ENCODE measurements around the gene ATAD3B. TPM values are rescaled to one million over a fixed set of nuclear protein-coding genes. Genes with fewer than 3 reads are reported as not detected.
A peak's percentile ranks its signal among the peaks of the same experiment; 100 is the strongest.

ATAD3B gene
- total RNA-seq, 1 experiment from 2014 or later: 63.6 TPM

GRCh38 chr1:1461721-1462317, 9.7 kb upstream of the ATAD3B start:
- no peaks in the 10 kb centered on the region for H3K4me1 Mint-ChIP-seq
- H3K27ac Mint-ChIP-seq: no peak overlapping the region
- no peaks in the 10 kb centered on the region for H3K36me3 Mint-ChIP-seq
- no peaks in the 10 kb centered on the region for H3K9me3 Mint-ChIP-seq
- CTCF ChIA-PET: interaction anchor here (1.2 kb wide), 1 partner anchor 21 kb away, joined by 3 read pairs; no protein-coding TSS in a partner anchor
- DNase-seq (ENCODE audit: low spot score) (no peak), ATAC-seq (peak; percentile 53)
- H3K4me3 Mint-ChIP-seq: no peak overlapping the region
- TF ChIP-seq RELA (CRISPR knock-in tag; IDR thresholded peaks at IDR 0.05; ENCODE audit: borderline replicate concordance) (no peak), RORB (CRISPR knock-in tag; IDR thresholded peaks at IDR 0.05) (no peak), EMX1 (CRISPR knock-in tag; IDR thresholded peaks at IDR 0.05) (no peak), ZNF263 (CRISPR knock-in tag; IDR thresholded peaks at IDR 0.05; ENCODE audit: low read depth) (no peak), E2F5 (CRISPR knock-in tag; IDR thresholded peaks at IDR 0.05) (no peak), FOXP4 (CRISPR knock-in tag; IDR thresholded peaks at IDR 0.05) (no peak), NR1H2 (CRISPR knock-in tag; IDR thresholded peaks at IDR 0.05) (no peak), ZNF281 (CRISPR knock-in tag; IDR thresholded peaks at IDR 0.05) (no peak), NFYB (CRISPR knock-in tag; conservative IDR thresholded peaks at IDR 0.05; ENCODE audit: low read depth) (no peak), SOX15 (CRISPR knock-in tag; IDR thresholded peaks at IDR 0.05) (no peak), SMAD3 (CRISPR knock-in tag; IDR thresholded peaks at IDR 0.05; ENCODE audit: borderline replicate concordance) (no peak), JAZF1 (CRISPR knock-in tag; IDR thresholded peaks at IDR 0.05) (no peak), ZNF423 (CRISPR knock-in tag; IDR thresholded peaks at IDR 0.05) (no peak), CREM (CRISPR knock-in tag; IDR thresholded peaks at IDR 0.05) (no peak), MXD4 (CRISPR knock-in tag; IDR thresholded peaks at IDR 0.05; ENCODE audit: borderline replicate concordance) (no peak), MYBL2 (CRISPR knock-in tag; IDR thresholded peaks at IDR 0.05) (no peak)
- TF ChIP-seq, protein P1, sequence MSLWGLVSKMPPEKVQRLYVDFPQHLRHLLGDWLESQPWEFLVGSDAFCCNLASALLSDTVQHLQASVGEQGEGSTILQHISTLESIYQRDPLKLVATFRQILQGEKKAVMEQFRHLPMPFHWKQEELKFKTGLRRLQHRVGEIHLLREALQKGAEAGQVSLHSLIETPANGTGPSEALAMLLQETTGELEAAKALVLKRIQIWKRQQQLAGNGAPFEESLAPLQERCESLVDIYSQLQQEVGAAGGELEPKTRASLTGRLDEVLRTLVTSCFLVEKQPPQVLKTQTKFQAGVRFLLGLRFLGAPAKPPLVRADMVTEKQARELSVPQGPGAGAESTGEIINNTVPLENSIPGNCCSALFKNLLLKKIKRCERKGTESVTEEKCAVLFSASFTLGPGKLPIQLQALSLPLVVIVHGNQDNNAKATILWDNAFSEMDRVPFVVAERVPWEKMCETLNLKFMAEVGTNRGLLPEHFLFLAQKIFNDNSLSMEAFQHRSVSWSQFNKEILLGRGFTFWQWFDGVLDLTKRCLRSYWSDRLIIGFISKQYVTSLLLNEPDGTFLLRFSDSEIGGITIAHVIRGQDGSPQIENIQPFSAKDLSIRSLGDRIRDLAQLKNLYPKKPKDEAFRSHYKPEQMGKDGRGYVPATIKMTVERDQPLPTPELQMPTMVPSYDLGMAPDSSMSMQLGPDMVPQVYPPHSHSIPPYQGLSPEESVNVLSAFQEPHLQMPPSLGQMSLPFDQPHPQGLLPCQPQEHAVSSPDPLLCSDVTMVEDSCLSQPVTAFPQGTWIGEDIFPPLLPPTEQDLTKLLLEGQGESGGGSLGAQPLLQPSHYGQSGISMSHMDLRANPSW (CRISPR knock-in tag; conservative IDR thresholded peaks at IDR 0.05; ENCODE audit: low read depth): no peak
- TF ChIP-seq, protein P2, sequence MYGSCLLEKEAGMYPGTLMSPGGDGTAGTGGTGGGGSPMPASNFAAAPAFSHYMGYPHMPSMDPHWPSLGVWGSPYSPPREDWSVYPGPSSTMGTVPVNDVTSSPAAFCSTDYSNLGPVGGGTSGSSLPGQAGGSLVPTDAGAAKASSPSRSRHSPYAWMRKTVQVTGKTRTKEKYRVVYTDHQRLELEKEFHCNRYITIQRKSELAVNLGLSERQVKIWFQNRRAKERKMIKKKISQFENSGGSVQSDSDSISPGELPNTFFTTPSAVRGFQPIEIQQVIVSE (CRISPR knock-in tag; IDR thresholded peaks at IDR 0.05; ENCODE audit: borderline replicate concordance): no peak
- TF ChIP-seq, protein P3, sequence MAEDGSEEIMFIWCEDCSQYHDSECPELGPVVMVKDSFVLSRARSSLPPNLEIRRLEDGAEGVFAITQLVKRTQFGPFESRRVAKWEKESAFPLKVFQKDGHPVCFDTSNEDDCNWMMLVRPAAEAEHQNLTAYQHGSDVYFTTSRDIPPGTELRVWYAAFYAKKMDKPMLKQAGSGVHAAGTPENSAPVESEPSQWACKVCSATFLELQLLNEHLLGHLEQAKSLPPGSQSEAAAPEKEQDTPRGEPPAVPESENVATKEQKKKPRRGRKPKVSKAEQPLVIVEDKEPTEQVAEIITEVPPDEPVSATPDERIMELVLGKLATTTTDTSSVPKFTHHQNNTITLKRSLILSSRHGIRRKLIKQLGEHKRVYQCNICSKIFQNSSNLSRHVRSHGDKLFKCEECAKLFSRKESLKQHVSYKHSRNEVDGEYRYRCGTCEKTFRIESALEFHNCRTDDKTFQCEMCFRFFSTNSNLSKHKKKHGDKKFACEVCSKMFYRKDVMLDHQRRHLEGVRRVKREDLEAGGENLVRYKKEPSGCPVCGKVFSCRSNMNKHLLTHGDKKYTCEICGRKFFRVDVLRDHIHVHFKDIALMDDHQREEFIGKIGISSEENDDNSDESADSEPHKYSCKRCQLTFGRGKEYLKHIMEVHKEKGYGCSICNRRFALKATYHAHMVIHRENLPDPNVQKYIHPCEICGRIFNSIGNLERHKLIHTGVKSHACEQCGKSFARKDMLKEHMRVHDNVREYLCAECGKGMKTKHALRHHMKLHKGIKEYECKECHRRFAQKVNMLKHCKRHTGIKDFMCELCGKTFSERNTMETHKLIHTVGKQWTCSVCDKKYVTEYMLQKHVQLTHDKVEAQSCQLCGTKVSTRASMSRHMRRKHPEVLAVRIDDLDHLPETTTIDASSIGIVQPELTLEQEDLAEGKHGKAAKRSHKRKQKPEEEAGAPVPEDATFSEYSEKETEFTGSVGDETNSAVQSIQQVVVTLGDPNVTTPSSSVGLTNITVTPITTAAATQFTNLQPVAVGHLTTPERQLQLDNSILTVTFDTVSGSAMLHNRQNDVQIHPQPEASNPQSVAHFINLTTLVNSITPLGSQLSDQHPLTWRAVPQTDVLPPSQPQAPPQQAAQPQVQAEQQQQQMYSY (CRISPR knock-in tag; IDR thresholded peaks at IDR 0.05): no peak
- TF ChIP-seq, protein P4, sequence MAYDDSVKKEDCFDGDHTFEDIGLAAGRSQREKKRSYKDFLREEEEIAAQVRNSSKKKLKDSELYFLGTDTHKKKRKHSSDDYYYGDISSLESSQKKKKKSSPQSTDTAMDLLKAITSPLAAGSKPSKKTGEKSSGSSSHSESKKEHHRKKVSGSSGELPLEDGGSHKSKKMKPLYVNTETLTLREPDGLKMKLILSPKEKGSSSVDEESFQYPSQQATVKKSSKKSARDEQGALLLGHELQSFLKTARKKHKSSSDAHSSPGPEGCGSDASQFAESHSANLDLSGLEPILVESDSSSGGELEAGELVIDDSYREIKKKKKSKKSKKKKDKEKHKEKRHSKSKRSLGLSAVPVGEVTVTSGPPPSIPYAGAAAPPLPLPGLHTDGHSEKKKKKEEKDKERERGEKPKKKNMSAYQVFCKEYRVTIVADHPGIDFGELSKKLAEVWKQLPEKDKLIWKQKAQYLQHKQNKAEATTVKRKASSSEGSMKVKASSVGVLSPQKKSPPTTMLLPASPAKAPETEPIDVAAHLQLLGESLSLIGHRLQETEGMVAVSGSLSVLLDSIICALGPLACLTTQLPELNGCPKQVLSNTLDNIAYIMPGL (CRISPR knock-in tag; IDR thresholded peaks at IDR 0.05): no peak
- POLR2A ChIA-PET: no interaction called here
- no peaks in the 10 kb centered on the region for H3K27me3 Mint-ChIP-seq (ENCODE audit: low read depth)

Data from WTC11 (cell line).